Fibroblast of skin of right biceps (primary cell): ENCODE measurements around the gene GIMAP1.
"Not testable (repeated sequence)": the region's sequence is repeated elsewhere in the genome, so short reads cannot be mapped to it uniquely, and the experiment has no call there.

Source experiments
- DNase-seq: peaks from one replicate; pipeline ENCODE4 v3.0.0-alpha.2; 2013

Gene GIMAP1

GRCh38 chr7:150716368-150716767 is at the start of gene GIMAP1:
GIMAP1 (plus strand) TSS chr7:150716613; CDS start chr7:150719048, 2,435 bp downstream.
- DNase-seq = no peak

GRCh38 chr7:150668472-150668911 is 47.9 kb upstream of the GIMAP1 start:
- DNase-seq = no peak

DNA sequence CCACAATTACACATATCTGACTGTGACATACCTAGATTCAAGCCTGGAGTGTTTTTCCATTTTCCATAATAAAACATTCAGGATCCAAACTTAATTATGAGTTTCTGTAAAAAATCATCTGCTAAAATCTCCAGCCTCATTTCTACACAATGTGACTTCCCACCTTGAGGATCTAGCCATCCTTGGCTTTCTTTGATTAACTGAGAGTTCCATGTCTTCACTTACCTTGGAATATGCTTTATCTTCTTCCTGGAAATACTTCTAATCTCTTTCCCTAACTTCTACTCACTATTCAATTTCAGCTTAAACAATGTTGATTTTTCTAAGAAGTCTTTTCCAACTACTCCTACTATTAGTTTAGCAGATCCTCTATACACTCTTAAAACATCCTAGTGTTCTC is 47.4 kb upstream of the GIMAP1 start:
- no peak for DNase-seq

- not testable (repeated sequence) for DNase-seq
Measured at GRCh38 chr7:150671798-150672585, 44.4 kb upstream of the GIMAP1 start.

- DNase-seq = no peak
Measured at GRCh38 chr7:150675714-150676113, 40.7 kb upstream of the GIMAP1 start.

DNA sequence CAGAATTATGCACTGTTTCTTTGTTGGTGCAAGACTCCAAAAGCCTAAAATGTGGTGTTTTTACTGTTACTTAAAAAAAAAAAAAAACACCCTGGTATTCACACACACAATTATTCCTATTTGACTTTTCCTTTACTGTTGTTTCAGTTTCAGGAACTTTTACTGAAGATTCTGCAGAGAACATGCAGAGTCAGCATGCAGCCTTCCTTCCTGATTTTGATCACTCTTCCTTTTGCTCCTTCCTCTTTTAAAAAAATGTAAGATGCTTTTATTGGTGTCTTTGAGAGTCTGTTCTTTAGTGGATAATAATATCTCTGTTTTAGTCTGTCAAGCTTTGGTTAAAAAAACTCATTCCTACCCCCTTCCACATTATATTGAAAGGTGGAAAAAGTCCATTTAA is 40.1 kb upstream of the GIMAP1 start:
- DNase-seq = not testable (repeated sequence)

DNA sequence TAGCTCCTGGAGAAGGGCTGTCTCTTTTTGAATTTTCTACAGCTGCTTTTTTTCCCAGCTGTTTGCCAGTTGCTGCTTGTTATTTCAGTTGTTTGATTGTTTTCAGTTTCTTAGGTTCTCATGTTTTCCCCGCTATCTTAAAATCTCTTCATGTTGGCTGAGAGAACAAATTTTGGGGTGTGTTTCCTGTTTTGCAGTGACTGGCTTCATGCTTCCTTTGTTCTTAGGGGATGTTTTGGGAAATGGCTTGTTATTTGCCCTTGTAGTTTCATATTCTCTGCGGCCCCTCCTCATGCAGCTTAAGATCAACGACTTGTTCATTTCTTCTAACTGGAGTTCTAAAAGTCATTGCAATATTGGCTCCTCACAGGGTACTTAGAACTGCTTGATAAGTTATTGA is 39.6 kb upstream of the GIMAP1 start:
- not testable (repeated sequence) for DNase-seq

- DNase-seq = not testable (repeated sequence)
Measured at GRCh38 chr7:150678601-150679000, 37.8 kb upstream of the GIMAP1 start.

DNA sequence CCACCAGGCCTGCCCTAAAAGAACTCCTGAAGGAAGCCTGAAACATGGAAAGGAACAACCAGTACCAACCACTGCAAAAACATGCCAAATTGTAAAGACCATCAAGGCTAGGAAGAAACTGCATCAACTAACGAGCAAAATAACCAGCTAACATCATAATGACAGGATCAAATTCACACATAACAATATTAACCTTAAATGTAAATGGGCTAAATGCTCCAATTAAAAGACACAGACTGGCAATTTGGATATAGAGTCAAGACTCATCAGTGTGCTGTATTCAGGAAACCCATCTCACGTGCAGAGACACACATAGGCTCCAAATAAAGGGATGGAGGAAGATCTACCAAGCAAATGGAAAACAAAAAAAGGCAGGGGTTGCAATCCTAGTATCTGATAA is 36.0 kb upstream of the GIMAP1 start:
- not testable (repeated sequence) for DNase-seq

GRCh38 chr7:150685219-150686029 is 31.0 kb upstream of the GIMAP1 start, which contains the start of gene GIMAP2:
GIMAP2 (plus strand) TSS chr7:150685706; CDS start chr7:150687060, 1,354 bp downstream.
- peak; percentile 5 for DNase-seq

DNA sequence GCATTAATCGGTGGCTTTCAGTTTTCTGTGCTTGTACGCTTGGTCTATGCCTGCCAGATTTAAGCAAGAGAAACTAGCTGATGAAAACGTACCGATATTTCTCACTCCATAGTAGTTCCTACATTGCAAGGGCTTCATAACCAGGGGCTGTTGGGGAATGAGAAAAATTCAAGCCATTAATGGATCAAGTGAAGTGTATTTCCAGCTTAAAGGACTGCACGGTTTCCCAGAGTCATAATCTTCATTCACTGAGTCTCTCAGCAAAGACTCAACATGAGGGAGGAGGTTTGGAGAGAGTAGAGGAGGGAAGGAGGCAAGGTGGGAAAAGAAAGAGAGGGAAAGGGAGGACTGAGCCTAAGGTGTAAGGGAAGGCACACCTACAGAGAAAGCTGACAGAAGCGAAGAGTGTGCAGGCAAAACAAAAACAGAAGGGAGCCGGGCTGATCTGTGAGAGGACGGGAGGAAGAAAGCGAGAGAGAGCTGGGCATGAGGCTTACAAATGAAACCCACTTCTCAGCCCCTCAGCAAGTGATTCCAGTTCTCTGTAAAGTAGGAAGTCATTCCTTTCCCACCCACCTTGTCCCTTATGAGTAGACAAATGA is 30.3 kb upstream of the GIMAP1 start:
- DNase-seq = no peak

GRCh38 chr7:150688630-150689029 is 27.8 kb upstream of the GIMAP1 start:
- no peak for DNase-seq

DNA sequence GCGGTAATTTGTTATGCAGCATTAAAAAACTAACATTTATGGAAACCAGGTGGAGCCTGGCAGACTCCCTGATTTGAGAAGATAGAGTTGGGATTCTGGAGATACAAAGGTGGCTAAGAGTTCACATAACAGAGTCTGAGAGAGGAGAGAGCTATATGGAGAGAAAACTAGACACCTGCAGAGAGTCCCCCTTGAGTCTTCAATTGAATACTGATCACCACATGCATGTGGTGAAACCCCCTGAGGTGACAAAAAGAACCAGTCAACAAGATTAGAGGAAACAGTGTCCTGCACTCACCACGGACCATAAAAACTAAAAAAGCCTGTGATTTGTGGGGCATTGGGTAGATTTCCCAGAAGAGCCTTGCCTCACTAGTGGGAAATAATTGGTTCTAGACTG is 20.8 kb upstream of the GIMAP1 start:
- no peak for DNase-seq

GRCh38 chr7:150703209-150703608 is 13.2 kb upstream of the GIMAP1 start:
- DNase-seq = no peak

GRCh38 chr7:150715293-150715692 is 1.1 kb upstream of the GIMAP1 start:
- no peak for DNase-seq

DNA sequence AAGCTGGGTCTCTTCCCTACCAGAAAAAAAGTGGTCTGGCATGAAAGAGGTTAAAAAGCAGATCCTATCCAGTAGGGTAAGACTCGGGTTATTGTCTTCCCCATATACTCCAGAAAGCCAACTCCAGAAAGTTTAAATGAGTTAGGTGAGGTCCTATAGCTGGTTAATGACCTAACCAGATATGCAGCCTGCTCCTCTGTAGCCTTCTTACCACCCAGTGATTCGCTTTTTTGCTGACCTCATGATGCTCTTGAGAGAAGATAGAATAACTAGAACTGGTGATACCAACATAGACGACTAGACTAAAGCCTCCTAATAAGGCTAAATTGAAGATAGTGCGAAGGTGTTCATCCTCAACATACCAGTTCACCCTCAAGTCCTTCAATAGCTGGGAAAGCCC is 675 bp upstream of the GIMAP1 start:
- no peak for DNase-seq

- DNase-seq = no peak
Measured at GRCh38 chr7:150716939-150717338, 526 bp downstream of the GIMAP1 start.

- no peak for DNase-seq
Measured at GRCh38 chr7:150717814-150718420, 1.5 kb downstream of the GIMAP1 start.

DNA sequence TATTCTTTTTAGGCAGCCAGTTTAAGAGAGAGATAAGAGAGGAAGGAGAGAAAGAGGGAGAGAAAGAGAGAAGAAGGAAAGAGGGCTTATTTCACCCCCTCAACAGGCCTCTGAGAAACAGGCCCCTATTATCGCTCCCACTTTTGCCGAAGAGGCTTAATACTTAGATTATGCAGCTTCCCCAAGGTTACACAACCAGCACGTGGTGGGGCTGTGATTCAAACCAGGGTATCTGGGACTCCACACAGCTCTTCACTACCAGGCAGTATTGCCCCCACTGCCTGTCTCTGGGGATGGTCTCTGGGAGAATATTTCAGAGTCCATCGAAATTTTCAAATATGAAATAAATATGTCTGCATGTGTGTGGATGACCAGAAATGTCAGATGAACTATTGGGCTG is 3.0 kb downstream of the GIMAP1 start:
- DNase-seq = no peak

GRCh38 chr7:150719960-150720891 is 3.8 kb downstream of the GIMAP1 start:
- no peak for DNase-seq

DNA sequence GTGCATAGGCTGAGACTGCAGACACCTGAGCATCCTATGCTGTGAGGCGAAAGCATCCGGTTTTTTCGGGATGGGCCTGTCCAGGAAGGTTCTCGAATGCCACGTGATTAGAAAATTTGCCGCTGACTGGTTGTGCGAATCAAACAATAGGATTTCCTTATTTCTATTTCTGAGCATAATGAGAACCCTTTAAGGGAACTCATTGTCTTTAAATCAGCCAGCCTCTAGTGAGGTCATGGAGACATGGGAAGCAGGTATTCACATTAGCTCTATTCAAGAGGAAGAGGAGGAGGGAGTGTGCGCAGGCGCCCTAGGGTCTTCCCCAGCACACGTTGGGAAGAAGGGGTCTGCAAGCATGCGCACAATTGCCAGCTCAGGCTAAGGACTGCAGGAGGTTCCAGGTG is 5.6 kb downstream of the GIMAP1 start:
- no peak for DNase-seq

DNA sequence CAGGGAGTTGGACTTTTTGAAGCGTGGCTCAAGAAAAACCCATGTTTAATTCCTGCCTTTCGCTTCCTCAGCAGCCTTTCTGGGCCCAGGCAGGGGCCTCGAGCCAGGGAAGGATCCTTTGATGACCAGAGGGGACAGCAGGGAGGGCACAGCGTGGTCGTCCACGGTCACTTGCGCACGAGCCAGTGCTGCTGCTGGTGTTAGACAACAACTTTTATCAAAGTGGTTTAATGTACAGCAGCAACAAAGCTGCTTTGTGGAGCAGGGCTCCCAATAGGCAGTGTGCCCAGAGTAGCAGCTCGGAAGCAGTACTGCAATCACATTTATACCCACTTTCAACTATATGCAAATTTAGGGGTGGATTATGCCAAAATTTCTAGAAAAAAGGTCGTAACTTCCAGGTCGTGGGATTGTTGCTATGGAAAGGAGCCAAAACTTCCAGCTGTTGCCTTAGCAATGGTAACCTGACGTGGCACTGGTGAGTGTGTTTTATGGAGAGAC is 6.1 kb downstream of the GIMAP1 start:
- no peak for DNase-seq
